Panc1 (cell line): ENCODE measurements around the gene R3HDM2. TPM values are rescaled to one million over a fixed set of nuclear protein-coding genes. Genes with fewer than 3 reads are reported as not detected.

ENCODE experiments used
- ATAC-seq: fragments of 200-7000 bp; cut with Tn5 transposase; 2 replicates; pipeline ENCODE4 v1.9.1; 2020; ENCODE audit warnings: mild to moderate bottlenecking, moderate library complexity
- BruUV-seq: library from RNA; stranded (reverse); fragments of 400-500 nt; replicated peaks from 2 replicates; lab custom pipeline; 2021; lab: Mats Ljungman, UMichigan
- CTCF ChIA-PET: fragments of 300-600 bp; sonication (Branson Sonifier 250); formaldehyde crosslinking; loops from one replicate; lab custom pipeline; 2022; ENCODE audit warnings: antibody characterized with exemption; lab: Charles Lee
- POLR2A ChIA-PET: fragments of 300-600 bp; sonication (Branson Sonifier 250); formaldehyde crosslinking; loops from one replicate; lab custom pipeline; 2022; ENCODE audit warnings: antibody characterized with exemption; lab: Charles Lee
- DNase-seq: peaks from one replicate; pipeline ENCODE4 v3.0.0-alpha.2; 2010; ENCODE audit warnings: low read depth, low spot score
- H3K27ac ChIP-seq: 2 replicates; pipeline ENCODE4 v1.5.1; 2011; ENCODE audit warnings: mild to moderate bottlenecking, low read length, inconsistent platforms
- H3K27me3 ChIP-seq: fragments of 200-500 bp; sonication (Bioruptor generic); 2 replicates; pipeline ENCODE4 v1.6.0; 2014; ENCODE audit warnings: low read length, inconsistent platforms; ENCODE audit not compliant: control insufficient read depth, insufficient read depth
- H3K36me3 ChIP-seq: fragments of 200-500 bp; sonication (Bioruptor generic); 2 replicates; pipeline ENCODE4 v1.5.1; 2014; ENCODE audit warnings: inconsistent platforms, mild to moderate bottlenecking, low read length, moderate library complexity; ENCODE audit not compliant: control insufficient read depth, insufficient read depth
- H3K4me1 ChIP-seq: 2 replicates; pipeline ENCODE4 v1.5.1; 2011; ENCODE audit warnings: inconsistent platforms, mild to moderate bottlenecking, low read length, moderate library complexity; ENCODE audit not compliant: control insufficient read depth, insufficient read depth
- H3K4me3 ChIP-seq, 2 experiments: 2 replicates each; pipeline ENCODE4 v1.5.1; 2011 to 2012; ENCODE audit warnings: low read depth in 2 of 2, low read length in 2 of 2, mild to moderate bottlenecking in 2 of 2, inconsistent platforms in 1 of 2, moderate library complexity in 1 of 2
- H3K9me3 ChIP-seq: fragments of 200-500 bp; sonication (Bioruptor generic); 2 replicates; pipeline ENCODE4 v1.5.1; 2014; ENCODE audit warnings: low read depth, mild to moderate bottlenecking, inconsistent platforms, low read length, moderate library complexity; ENCODE audit not compliant: control insufficient read depth, insufficient read depth
- CTCF ChIP-seq: fragments of 450-650 bp; IDR thresholded peaks from 2 replicates; pipeline ENCODE4 v1.5.1; 2017; ENCODE audit warnings: mild to moderate bottlenecking
- POLR2AphosphoS5 ChIP-seq: IDR thresholded peaks from 2 replicates; pipeline ENCODE4 v1.6.1; 2012; ENCODE audit warnings: mild to moderate bottlenecking, low read depth, low read length, moderate library complexity
- SIN3A ChIP-seq: IDR thresholded peaks from 2 replicates; pipeline ENCODE4 v1.6.1; 2012; ENCODE audit warnings: low read depth, mild to moderate bottlenecking, low read length, moderate library complexity, borderline replicate concordance; ENCODE audit not compliant: insufficient read depth
- TCF7L2 ChIP-seq: IDR thresholded peaks from 2 replicates; pipeline ENCODE4 v1.6.1; 2011; ENCODE audit warnings: mild to moderate bottlenecking, low read depth, low read length, inconsistent platforms
- in situ Hi-C: cut with HindIII; loops from 2 replicates; pipeline ENCODE4 v1.10.0; 2016; ENCODE audit warnings: low sequenced_read_pairs, low pct_unique_long_range_greater_than_20kb
- intact Hi-C: fragments of 100-400 bp; cut with micrococcal nuclease; formaldehyde crosslinking; loops from one replicate; pipeline ENCODE4 v1.10.0; 2022; ENCODE audit not compliant: unreplicated experiment
- total RNA-seq: library from RNA; stranded (reverse); gene quantifications from one replicate; pipeline ENCODE4 v1.2.1, GENCODE V29; 2021; ENCODE audit not compliant: unreplicated experiment
- TF ChIP-seq, protein P1 (sequence below), 2 experiments: IDR thresholded peaks; 2 replicates each; pipeline ENCODE4 v1.6.1; 2011 to 2012; ENCODE audit warnings: low read depth in 2 of 2, control low read depth in 1 of 2, low read length in 1 of 2, mild to moderate bottlenecking in 1 of 2, moderate library complexity in 1 of 2; ENCODE audit not compliant: insufficient read depth in 1 of 2

The R3HDM2 gene
- total RNA-seq, 1 experiment from 2014 or later = 56.5 TPM

- TF ChIP-seq SIN3A = no peak
- TF ChIP-seq TCF7L2 = no peak
- TF ChIP-seq POLR2AphosphoS5 = no peak
- TF ChIP-seq, protein P1, sequence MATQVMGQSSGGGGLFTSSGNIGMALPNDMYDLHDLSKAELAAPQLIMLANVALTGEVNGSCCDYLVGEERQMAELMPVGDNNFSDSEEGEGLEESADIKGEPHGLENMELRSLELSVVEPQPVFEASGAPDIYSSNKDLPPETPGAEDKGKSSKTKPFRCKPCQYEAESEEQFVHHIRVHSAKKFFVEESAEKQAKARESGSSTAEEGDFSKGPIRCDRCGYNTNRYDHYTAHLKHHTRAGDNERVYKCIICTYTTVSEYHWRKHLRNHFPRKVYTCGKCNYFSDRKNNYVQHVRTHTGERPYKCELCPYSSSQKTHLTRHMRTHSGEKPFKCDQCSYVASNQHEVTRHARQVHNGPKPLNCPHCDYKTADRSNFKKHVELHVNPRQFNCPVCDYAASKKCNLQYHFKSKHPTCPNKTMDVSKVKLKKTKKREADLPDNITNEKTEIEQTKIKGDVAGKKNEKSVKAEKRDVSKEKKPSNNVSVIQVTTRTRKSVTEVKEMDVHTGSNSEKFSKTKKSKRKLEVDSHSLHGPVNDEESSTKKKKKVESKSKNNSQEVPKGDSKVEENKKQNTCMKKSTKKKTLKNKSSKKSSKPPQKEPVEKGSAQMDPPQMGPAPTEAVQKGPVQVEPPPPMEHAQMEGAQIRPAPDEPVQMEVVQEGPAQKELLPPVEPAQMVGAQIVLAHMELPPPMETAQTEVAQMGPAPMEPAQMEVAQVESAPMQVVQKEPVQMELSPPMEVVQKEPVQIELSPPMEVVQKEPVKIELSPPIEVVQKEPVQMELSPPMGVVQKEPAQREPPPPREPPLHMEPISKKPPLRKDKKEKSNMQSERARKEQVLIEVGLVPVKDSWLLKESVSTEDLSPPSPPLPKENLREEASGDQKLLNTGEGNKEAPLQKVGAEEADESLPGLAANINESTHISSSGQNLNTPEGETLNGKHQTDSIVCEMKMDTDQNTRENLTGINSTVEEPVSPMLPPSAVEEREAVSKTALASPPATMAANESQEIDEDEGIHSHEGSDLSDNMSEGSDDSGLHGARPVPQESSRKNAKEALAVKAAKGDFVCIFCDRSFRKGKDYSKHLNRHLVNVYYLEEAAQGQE (IDR thresholded peaks at IDR 0.05; ENCODE audit: insufficient read depth in 1 of 2, low read depth in 2 of 2, low read length in 1 of 2) = no peak
- TF ChIP-seq CTCF = no peak
- no peaks in the 10 kb centered on the region for H3K27me3 ChIP-seq
- in situ Hi-C loops = no loop called here
- H3K9me3 ChIP-seq = no peaks in the 10 kb centered on the region
- DNase-seq (no peak), ATAC-seq (no peak)
- intact Hi-C loops = no loop called here
- CTCF ChIA-PET = no interaction called here
- H3K4me1 ChIP-seq = peaks cover 4% of the 10 kb centered on the region; the same call in 1 of the 2 replicates
- no peaks in the 10 kb centered on the region for H3K36me3 ChIP-seq
- no peak overlapping the region for H3K4me3 ChIP-seq
- POLR2A ChIA-PET = no interaction called here
- H3K27ac ChIP-seq = no peak overlapping the region
- BruUV-seq = no TSS peak
Observed at GRCh38 chr12:57323416-57323815, 107.4 kb downstream of the R3HDM2 start.

- BruUV-seq = no TSS peak
- no peaks in the 10 kb centered on the region for H3K27me3 ChIP-seq
- no peak overlapping the region for H3K27ac ChIP-seq
- DNase-seq = no peak
- ChIA-PET CTCF (no interaction called here), POLR2A (no interaction called here)
- in situ Hi-C loops (no loop called here), intact Hi-C loops (no loop called here)
- H3K36me3 ChIP-seq = no peaks in the 10 kb centered on the region
- H3K4me3 ChIP-seq = no peak overlapping the region
- no peak for ATAC-seq
- peaks cover 4% of the 10 kb centered on the region; the same call in 1 of the 2 replicates for H3K4me1 ChIP-seq
- TF ChIP-seq CTCF (no peak), SIN3A (no peak), TCF7L2 (no peak), POLR2AphosphoS5 (no peak)
- no peaks in the 10 kb centered on the region for H3K9me3 ChIP-seq
Observed at GRCh38 chr12:57320639-57321038, 110.2 kb downstream of the R3HDM2 start.
